ENCODE data around the gene BOLA2B. TPM values are rescaled to one million over a fixed set of nuclear protein-coding genes. Genes with fewer than 3 reads are reported as not detected.
A peak's percentile ranks its signal among the peaks of the same experiment; 100 is the strongest.

BOLA2B gene
- total RNA-seq, 2 donors from 2014 or later, result 109 to 237 TPM

GRCh38 chr16:30187971-30188561 is 5.4 kb downstream of the BOLA2B start:
- no peak overlapping the region for H3K27ac ChIP-seq
- intact Hi-C loops (cut with DNase I), result no loop called here
- H3K27me3 ChIP-seq, result no peaks in the 10 kb centered on the region
- no peaks in the 10 kb centered on the region for H3K4me1 ChIP-seq
- no peak for DNase-seq
- H3K9ac ChIP-seq (ENCODE audit: low read depth in 2 of 2, low read length in 2 of 2), result no peak overlapping the region
- H3K36me3 ChIP-seq, result no peaks in the 10 kb centered on the region
- no peak for TF ChIP-seq CTCF (IDR thresholded peaks at IDR 0.05)
- H3K4me3 ChIP-seq, result no peak overlapping the region
- H3K9me3 ChIP-seq, result no peaks in the 10 kb centered on the region

GRCh38 chr16:30187556-30187865 is 6.0 kb downstream of the BOLA2B start:
- Histone ChIP-seq H3K27ac (no peak overlapping the region), H3K36me3 (no peaks in the 10 kb centered on the region), H3K4me1 (no peaks in the 10 kb centered on the region), H3K4me3 (no peak overlapping the region), H3K9ac (ENCODE audit: low read depth in 2 of 2, low read length in 2 of 2) (peak overlapping the region in 1 of 2 donors; percentile 26), H3K27me3 (no peaks in the 10 kb centered on the region), H3K9me3 (no peaks in the 10 kb centered on the region)
- no peak for DNase-seq
- TF ChIP-seq CTCF (IDR thresholded peaks at IDR 0.05), result no peak
- intact Hi-C loops (cut with DNase I), result no loop called here

- no peaks in the 10 kb centered on the region for H3K4me1 ChIP-seq
- peak overlapping the region; percentile 57 for H3K27ac ChIP-seq
- DNase-seq, result peak; percentile 87
- peak overlapping the region in 1 of 2 donors; percentile 58 for H3K9ac ChIP-seq (ENCODE audit: low read depth in 2 of 2, low read length in 2 of 2)
- no peaks in the 10 kb centered on the region for H3K9me3 ChIP-seq
- peak overlapping the region; percentile 9 for H3K4me3 ChIP-seq
- intact Hi-C loops (cut with DNase I), result no loop called here
- no peaks in the 10 kb centered on the region for H3K27me3 ChIP-seq
- peak; percentile 46 for TF ChIP-seq CTCF (IDR thresholded peaks at IDR 0.05)
- H3K36me3 ChIP-seq, result no peaks in the 10 kb centered on the region
These were observed 6.5 kb downstream of the BOLA2B start for GRCh38 chr16:30186782-30187555.

- DNase-seq, result no peak
- TF ChIP-seq CTCF (IDR thresholded peaks at IDR 0.05), result no peak
- Histone ChIP-seq H3K36me3 (no peaks in the 10 kb centered on the region), H3K4me1 (no peaks in the 10 kb centered on the region), H3K9ac (ENCODE audit: low read depth in 2 of 2, low read length in 2 of 2) (peak overlapping the region in 1 of 2 donors; percentile 58), H3K9me3 (no peaks in the 10 kb centered on the region), H3K27me3 (no peaks in the 10 kb centered on the region), H3K27ac (peak overlapping the region; percentile 57), H3K4me3 (peak overlapping the region; percentile 9)
- intact Hi-C loops (cut with DNase I), result no loop called here
These were observed 7.1 kb downstream of the BOLA2B start for GRCh38 chr16:30186444-30186781.

- no peak for TF ChIP-seq CTCF (IDR thresholded peaks at IDR 0.05)
- no peaks in the 10 kb centered on the region for H3K27me3 ChIP-seq
- peak overlapping the region; percentile 73 for H3K27ac ChIP-seq
- H3K4me3 ChIP-seq, result peak overlapping the region; percentile 34
- no peaks in the 10 kb centered on the region for H3K4me1 ChIP-seq
- DNase-seq, result peak; percentile 50
- H3K36me3 ChIP-seq, result no peaks in the 10 kb centered on the region
- peak overlapping the region in 1 of 2 donors; percentile 68 for H3K9ac ChIP-seq (ENCODE audit: low read depth in 2 of 2, low read length in 2 of 2)
- no peaks in the 10 kb centered on the region for H3K9me3 ChIP-seq
- intact Hi-C loops (cut with DNase I), result no loop called here
These were observed 7.6 kb downstream of the BOLA2B start for GRCh38 chr16:30185683-30186421.
